Medulla oblongata (tissue), 1 donor: ENCODE results near the gene TMEM164.

Source experiments
- DNase-seq: peaks from one replicate; pipeline ENCODE4 v3.0.0-alpha.2; 2015; ENCODE audit errors: extremely low spot score

TMEM164 gene

DNA sequence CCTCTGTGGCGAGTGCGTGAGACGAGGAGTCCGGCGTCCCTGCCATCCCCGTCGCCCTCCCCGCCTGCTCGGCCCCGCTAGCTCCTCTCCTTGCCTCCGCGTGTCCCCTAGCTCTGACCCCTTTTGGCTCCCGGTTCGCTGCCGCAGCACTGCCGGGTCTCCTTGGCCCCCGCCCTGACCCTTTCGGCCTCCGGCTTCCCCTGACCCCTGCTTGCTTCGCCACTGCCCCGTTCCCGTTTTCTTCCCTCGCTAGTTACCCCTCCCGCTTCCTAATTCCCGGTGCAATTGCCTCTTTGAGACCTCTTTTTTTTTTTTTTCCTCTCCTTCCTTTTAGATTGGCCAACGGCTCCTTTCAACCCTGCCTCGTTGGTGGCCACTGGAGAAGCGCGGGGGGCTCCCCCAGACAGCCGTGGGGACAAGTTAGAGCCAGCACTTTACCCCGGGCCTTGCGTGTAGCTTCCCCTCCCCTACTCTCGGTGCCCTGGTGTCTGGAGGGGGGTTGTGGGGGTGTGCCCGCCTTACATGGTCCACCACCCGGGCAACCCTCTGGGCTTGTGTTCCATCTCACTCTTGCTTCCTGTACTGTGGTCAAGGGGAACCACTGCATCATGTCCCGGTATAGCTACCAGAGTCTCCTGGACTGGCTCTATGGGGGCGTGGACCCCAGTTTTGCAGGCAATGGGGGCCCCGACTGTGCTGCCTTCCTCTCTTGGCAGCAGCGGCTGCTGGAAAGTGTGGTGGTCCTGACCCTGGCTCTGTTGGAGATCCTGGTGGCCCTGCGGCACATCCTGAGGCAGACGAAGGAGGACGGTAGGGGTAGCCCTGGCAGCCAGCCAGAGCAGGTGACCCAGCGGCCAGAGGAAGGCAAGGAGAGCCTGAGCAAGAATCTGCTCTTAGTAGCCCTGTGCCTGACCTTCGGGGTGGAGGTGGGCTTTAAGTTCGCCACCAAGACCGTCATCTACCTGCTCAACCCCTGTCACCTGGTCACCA, 548 bp downstream of the TMEM164 start:
- DNase-seq: no peak

DNA sequence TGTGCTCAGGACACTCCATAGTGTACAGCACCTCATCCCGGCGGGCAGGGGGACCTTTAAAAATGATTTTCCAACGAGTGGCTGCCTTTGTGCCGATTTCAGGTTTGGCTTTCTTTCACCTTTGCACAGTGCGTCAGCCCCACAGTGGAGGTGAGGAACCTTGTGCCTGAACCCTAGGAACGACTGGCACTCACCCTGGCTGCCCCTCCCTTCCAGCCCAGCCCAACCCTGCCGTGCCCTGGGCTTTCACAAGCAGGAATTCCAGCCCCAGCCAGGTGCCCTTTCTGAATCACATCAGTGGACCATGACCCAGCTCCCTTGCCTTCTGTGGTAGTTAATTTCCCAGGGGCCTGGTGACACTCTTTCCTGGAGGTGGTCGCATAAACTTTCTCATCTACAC, 1.3 kb downstream of the TMEM164 start:
- no peak for DNase-seq

DNA sequence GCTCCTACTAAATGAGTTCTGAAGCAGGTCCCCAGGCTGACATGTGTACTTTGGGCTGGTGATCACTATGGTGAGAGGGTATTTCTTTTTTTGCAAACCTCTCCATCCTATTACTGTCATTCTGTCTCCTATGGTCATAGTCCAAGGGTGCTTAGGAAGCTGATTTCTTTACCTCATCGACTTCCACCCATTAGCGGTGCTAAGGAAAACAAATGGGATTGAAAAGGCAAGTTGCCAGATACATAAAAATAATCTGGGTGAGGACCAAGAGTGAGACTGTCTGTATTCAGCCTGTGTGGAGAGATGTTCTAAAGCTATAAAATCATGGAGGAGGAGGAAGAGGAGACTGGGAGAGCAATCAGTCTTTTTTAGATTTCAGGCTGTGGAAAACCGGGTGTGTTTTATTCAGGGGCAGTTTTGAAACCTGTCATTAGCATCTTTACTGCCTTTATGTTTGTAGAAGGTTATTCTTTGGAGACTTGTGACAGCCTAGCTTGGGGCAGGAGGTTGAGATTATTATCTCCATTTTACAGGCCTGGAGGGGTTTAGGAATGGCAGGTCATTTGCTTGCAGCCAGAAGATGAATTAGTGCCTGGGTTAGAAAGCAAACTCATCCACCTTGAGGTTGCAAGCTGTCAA, 1.9 kb downstream of the TMEM164 start:
- DNase-seq: no peak

DNA sequence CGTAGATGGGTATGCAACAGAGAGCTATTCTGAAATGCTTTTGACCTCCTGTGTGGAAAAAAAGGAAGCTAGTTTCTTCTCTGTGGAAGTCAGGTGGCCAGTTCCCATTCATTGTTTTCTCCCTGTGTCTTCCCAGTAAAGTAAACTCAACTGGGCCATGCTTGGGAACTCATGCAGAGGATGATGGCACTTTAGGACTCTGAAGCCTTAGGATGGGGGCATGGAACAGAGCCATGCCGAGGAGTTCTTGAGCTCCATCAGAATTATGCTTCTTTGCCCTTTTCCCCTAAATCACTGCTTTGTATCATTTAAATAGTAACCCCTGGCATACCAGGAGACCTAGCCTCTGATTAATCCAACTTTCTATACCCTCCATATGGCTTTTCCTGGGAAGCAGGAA, 3.2 kb downstream of the TMEM164 start:
- no peak for DNase-seq

DNA sequence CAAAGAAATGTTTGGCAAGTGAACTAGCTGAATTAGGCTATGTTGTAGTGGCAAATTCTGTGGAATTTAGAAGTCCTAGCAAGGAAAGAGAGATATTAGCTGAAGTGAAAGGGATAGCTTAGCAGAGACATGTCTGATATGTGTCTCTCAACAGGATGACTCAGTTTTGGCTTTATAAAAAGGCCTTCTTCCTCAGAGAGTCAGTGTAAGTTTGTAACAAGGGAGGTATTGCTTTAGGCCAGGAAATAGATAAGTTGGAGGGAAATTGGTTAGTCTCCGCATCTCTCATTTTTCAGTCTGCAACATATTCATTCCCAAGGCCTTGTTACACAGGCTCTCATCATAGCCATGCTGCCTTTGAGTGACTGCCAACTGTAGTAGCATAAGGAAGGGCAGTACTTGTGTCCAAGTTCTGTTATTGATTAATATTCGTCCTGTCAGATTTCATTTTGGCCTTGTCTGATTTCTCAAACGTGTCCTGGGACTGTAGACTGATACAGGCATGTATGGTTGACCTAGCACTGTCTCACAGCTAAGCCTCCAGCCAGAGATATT, 4.0 kb downstream of the TMEM164 start:
- no peak for DNase-seq

DNA sequence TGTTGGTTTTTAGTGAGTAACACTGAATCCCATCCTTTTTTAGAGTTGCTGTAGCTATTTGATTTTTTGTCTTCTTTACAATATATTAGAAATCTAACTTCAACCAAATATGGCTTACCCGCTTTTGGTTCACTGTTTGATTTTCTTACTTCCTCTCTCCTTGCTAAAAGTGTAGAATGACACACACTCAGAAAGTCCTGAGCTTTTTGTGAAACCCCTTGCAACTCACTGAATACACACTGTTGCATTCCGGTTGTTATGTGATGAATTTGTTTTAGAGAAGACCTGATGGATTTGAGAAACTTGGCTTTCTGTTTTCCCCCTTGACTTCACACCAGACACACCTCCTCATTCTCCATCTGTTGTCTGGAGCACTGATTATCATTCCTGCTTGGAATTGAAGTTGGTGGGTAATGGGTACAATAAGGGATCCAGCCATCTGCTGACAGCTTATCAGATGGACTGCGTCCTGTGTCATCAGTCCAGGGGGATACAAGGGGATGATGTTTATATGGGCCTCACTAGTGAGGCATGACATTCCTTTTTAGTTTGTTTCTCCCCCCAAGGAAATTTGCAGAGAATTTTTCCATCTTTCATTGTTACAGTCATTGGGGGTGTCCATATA, 5.2 kb downstream of the TMEM164 start:
- DNase-seq: no peak

DNA sequence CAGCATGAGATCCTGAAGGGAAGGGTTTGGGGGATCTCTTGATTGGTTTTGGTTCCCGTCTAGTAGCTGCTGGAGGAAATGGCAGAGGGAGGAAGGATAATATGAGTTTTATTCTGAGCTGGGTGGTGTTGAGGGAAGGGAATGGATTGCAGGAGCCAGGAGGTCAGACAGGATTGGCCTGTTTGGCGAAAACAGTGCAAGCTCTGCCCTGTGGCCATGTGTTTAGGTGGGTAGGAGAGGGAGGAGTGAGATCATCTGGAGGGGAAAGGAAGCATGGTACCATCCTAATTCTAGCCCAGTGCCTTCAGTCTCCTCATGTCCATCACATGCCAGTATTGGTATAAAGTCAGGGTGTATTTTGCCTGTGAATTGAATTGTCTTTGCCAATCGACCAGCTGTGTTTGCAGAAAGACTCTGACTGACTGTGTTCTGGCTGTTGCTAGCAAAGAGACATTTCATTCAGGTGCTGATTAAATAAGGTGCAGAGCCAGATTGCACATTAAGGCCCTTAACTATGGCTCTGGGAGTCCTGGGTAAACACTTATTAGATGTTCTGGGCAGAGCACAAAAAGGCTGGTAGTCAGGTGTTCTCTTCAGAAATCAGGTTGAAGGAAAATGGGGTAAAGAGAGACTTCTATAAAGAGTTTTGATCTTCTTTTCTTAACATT, 10.0 kb downstream of the TMEM164 start:
- no peak for DNase-seq

DNA sequence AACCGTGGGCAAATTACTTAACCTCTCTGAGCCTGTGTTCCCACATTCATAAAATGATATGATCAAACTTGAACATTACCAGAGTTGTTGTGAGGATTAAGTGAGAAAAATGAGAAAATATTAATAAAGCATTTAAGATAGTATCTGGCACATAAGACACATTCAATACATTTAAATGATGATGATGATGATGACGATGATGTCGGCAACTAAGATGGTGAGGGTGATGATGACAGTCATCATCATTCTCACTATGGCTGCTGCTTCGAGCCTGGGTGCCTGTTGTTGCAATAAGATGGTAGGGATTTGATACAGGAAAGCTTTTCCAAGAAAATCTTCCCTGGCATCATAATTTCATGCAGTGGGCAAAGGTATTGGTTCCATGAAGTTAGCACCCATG, 11.1 kb downstream of the TMEM164 start:
- DNase-seq: no peak

DNA sequence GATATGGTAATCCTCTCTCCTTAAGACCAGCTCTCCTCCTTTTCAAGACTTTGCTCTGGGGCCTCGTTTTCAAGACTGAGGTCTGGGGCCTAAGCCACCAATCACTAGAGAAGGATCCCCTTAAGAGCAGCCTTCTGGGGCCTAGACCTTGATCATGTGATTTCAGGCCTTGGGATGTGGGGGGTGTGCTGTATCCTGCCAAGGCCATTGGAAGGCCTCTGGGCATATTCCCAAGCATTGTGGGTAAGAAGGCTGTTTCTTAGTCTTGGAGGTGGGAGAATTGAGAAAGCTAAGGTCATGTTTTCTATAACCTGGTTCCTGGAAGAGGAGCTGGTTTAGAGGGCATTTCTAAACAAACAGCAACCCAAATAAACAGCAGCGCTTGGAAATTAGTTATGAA, 12.1 kb downstream of the TMEM164 start:
- DNase-seq: no peak

DNA sequence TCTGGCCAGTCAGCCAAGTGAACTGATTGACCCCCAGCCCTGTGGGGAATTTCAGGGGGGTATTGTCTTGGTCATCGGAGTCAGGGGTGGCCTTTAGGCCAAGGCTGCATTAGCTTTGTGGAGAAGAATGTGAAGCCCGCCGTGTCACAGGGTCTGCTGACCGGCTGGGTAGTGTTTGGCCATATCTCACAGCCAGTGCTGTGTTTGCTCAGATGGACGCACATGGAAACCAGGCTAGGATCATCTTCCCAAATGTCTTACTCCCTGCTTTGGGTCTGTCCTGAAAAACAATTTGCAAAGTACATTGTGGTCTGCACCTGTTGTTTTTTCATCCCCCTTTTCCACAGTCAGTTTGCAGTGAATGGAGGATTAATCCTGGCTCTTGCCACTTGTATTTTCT, 13.0 kb downstream of the TMEM164 start:
- no peak for DNase-seq

DNA sequence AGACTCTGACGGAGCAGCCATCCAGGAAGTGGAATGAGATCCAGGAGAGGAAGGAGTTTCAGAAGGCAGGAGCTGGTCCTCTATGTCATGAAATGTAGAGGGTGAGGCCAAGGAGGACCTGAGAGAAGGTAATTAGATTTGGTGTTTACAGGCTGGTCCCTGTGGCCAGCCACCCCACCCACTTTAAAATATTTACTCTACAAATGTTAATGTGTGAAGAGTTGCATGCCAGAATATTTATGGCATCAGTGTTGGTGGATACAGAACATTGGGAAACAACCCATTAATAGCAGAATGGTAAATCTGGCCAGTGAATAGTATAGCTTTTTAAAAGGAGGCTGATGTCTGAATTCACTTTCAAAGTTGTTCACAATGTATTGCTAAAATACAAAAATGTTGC, 17.6 kb downstream of the TMEM164 start:
- no peak for DNase-seq

DNA sequence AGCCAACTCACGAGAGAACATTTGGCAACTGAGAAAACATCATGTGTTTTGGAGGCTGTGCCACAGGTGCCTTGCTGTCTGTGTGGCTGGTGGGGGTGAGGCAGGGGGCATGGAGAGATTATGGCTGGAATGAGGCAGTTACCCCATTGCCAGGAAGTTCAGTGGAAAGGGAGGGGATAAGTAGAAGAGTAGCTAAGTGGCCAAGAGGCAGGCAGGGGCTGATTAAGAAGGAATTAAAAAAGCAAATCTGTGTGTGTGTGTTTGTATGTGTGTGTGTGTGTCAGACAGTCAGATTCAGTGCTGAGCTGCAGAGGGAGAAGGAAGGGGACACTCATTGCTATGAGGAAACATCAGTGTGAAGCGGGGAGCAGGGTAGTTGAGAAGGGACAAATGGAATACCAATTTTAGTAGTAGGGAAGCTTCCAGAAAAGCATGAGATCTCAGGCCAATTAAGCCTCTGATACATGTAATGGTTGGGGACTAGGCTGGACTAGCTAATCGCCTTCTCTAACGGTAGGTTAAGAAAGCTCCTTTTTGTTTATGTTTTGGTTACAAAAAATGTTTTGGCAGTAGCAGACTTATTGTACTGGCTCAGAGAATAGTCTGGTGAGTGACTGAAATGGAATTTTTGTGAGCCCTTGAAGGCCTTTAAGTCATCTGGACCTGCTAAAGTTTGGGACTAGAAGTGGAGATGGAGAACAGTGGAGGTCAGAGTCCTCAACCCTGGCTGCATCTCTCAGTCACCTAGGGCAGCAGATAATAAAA, 18.5 kb downstream of the TMEM164 start:
- no peak for DNase-seq

DNA sequence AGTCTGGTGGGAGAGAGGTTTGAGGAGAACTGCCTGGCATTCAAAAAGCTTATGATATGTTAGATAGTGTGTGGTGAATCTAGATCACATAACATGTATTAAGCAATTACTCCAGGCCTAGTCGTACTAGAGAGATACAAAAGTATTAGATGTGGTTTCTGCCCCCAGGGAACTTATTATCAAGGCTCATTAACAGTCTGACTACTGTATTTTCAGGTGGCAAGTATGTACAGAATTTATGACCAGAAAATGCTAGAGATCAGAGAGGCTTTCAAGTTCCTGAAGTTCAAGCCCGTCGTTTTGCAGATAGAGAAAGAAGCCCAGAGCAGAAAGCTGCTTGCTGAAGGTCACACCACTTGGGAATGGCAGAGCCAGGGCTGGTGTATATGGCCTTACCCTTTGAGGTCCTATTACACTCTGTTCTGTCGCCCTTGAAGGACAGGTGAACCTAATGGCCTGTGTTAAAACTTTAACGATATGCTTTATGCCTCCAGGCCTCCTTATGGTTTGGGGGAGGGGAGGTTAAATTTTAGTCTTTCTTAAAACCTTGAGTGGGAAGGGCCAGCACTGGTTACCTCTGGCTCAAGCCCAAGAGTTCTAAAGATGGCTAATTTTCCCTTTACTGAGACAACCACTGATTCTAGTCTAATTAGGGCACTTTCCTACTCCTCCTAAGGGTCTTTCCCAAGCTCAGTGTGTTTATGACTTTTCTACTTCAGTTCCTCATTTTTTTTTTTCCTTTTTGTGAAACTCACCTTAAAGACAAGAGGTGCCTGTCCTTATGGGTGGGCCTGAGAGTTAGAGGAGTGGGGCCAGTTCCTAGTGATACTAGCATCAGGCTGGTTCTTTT, 19.9 kb downstream of the TMEM164 start:
- DNase-seq: no peak

DNA sequence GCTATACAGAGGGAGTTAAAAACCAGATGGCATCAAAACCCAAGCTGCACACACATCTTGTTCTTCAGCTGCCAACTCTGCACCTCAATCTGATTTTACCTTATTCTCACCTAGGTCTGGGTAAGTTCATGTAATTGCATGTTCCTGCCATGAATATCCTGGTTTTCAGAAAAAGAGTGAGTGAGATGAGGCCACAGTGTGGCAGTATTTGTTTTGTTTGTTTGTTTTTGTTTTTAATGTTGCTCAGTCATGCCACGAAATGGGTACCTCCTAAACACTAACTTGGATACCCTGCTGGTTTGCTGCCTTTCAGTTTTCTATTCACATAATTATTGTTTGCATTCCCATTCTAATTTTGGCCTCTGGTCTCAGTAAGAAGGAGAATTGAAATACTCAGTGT, 22.5 kb downstream of the TMEM164 start:
- DNase-seq: no peak

DNA sequence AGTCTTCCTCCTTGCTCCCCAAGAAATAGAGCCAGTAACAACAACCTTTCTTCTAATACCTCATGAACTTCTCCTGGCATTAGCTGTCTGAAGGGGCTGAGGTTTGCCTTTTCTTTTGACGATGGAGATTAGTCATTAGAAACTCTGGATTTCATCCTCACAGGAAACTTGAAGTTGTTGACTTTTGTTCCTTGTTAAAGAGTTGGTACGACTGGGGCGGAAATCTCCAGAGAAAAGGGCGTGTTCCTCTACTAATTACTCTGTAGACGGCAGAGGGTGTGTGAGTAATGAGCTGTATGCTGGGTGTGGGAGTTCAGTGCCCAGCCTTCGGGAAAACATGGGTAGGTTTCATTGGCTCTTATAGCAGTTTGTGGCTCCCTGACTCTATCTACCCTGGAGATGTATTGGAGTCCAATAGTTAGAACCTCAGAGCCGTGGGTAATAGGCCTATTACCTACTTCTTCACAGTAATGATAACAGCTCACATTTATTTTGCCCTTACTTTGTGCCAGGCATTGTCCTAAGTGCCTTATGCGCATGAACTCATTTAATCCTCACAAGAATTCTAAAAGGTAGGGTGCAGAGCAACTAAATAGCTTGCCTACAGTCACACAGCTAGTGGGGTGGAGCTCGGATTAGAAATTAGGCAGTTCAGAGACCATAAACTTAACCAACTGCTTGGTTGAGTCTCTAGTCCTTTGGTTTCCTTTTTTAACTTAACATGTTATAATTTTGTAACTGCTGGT, 23.4 kb downstream of the TMEM164 start:
- no peak for DNase-seq

DNA sequence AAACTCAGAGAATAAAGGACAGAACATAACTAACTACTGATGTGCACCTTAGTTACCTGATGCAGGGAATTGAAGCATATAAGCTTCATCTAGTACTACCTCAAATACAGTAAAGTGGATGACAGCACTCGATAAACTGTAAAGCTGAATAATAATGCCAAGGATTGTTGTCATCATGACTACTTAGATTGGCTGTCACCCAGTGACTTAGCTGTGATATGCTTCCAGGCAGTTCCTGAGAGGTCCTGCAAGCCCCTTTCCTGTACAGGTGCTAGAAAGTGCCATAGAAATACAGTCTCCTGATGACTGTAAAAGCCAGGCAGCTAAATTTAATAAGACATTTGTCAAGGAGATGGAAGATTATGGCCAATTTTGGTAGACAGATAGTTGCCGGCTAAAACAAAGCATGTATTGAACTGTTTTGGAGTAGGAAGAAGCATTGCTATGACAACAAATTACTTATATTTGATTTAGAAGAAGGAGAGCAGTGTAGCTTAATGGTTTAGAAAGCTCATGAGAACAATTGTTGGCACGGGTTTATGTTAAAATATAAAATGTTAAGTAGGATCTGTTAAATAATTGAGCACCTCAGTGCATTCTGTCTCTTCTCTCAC, 29.7 kb downstream of the TMEM164 start:
- DNase-seq: no peak

DNA sequence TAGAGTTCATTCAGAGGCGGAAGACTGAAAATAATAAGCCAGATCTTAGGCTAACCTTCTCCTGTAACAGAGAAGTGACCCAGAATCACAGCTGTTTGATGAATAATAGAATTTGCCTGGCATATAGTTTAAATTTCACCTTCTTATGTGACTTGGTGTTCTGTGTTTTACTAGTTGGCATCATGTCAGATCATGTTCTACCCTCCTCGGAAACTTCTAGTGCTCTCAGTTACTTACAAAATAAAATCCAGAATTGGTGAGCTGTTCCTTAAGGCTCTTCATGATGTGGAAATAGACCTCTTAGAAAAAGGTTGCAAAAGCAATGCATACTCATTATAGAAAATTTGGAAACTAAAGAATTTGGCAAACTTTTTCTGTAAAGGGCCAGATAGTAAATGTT, 31.1 kb downstream of the TMEM164 start:
- DNase-seq: no peak

DNA sequence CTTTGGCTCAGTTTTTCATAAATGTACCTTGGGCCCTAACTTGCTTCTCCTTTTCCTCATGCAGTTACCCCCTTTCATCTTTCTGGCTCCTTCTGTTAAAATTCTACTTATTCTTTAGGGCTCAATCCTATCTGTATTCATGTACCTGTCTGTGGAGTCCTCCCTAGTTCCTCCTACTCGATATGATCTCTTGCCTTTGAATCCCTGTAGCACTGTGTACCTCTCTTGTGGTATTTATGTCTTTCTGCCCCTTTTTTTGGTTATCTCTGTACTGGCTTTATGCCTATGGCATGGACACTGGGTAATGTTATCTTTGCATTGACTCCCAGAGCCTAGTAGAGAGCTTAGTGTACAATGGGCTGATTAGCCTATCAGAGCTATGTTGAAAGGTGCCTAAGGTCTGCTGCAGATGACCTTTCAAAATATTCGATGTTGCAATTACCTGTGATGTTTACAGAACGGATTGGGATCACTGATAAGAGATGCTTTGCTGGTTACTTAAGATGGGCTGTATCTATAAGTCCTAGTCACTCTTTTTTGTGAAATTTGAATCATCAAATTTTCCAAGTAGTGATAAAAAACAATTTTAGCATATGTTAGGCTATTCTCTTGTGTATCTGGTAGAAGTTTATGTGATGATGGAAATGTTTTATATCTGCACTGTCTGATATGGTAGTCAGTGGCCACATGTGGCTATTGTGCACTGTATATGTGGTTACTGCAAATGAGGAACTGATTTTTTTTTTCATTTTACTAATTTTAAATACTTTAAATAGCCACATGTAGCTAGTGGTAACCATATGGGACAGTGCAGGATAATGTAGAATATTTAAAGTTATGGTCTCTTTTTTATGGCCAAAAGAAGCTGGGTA, 33.5 kb downstream of the TMEM164 start:
- DNase-seq: no peak
